ENCODE data around the gene RING1.
A peak's percentile ranks its signal among the peaks of the same experiment; 100 is the strongest.

Gene RING1

DNA sequence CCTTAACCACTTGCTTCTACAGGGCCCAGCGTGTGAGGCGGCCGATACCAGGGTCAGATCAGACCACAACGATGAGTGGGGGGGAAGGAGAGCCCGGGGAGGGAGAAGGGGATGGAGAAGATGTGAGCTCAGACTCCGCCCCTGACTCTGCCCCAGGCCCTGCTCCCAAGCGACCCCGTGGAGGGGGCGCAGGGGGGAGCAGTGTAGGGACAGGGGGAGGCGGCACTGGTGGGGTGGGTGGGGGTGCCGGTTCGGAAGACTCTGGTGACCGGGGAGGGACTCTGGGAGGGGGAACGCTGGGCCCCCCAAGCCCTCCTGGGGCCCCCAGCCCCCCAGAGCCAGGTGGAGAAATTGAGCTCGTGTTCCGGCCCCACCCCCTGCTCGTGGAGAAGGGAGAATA lies 2.8 kb downstream of the RING1 start:
- Histone ChIP-seq H3K9ac (no peak overlapping the region), H3K4me2 (ENCODE audit: low read length) (no peak overlapping the region), H3K27me3 (ENCODE audit: control insufficient read depth, insufficient read depth, low read length) (no peaks in the 10 kb centered on the region), H3K4me1 (peaks cover 10% of the 10 kb centered on the region), H3K36me3 (ENCODE audit: control insufficient read depth, insufficient read depth, low read length) (no peaks in the 10 kb centered on the region), H2AFZ (no peak overlapping the region), H3K4me3 (ENCODE audit: low read depth, low read length) (no peak overlapping the region), H3K27ac (no peak overlapping the region), H3K79me2 (no peaks in the 10 kb centered on the region), H3K9me3 (ENCODE audit: control insufficient read depth, low read length) (no peaks in the 10 kb centered on the region)
- TF ChIP-seq, protein P1, sequence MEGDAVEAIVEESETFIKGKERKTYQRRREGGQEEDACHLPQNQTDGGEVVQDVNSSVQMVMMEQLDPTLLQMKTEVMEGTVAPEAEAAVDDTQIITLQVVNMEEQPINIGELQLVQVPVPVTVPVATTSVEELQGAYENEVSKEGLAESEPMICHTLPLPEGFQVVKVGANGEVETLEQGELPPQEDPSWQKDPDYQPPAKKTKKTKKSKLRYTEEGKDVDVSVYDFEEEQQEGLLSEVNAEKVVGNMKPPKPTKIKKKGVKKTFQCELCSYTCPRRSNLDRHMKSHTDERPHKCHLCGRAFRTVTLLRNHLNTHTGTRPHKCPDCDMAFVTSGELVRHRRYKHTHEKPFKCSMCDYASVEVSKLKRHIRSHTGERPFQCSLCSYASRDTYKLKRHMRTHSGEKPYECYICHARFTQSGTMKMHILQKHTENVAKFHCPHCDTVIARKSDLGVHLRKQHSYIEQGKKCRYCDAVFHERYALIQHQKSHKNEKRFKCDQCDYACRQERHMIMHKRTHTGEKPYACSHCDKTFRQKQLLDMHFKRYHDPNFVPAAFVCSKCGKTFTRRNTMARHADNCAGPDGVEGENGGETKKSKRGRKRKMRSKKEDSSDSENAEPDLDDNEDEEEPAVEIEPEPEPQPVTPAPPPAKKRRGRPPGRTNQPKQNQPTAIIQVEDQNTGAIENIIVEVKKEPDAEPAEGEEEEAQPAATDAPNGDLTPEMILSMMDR (IDR thresholded peaks at IDR 0.05) = no peak

- Histone ChIP-seq H3K4me2 (ENCODE audit: low read length) (no peak overlapping the region), H3K36me3 (ENCODE audit: control insufficient read depth, insufficient read depth, low read length) (no peaks in the 10 kb centered on the region), H3K9ac (no peak overlapping the region), H3K9me3 (ENCODE audit: control insufficient read depth, low read length) (no peaks in the 10 kb centered on the region), H2AFZ (no peak overlapping the region), H3K27me3 (ENCODE audit: control insufficient read depth, insufficient read depth, low read length) (no peaks in the 10 kb centered on the region), H3K4me1 (peaks cover 9% of the 10 kb centered on the region), H3K27ac (no peak overlapping the region), H3K79me2 (no peaks in the 10 kb centered on the region), H3K4me3 (ENCODE audit: low read depth, low read length) (no peak overlapping the region)
- TF ChIP-seq, protein P1 (IDR thresholded peaks at IDR 0.05) = no peak
These were observed 3.5 kb downstream of the RING1 start for GRCh38 chr6:33211666-33212422.

DNA sequence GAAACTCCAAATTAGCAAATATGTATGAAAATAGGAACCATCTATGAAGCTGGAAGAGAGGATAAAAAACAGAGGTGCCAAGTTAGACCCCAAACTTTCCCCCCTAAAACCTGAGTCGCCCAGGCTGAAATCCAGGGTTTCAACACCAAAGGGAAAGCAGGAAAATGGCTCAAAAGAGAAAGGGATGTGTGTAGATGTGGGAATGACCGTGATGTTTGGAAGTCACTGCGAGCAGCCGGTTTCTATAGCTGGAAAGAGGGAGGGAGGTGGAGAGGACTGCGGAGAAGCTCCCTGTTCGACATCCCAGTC lies 4.5 kb downstream of the RING1 start:
- Histone ChIP-seq H3K4me2 (ENCODE audit: low read length) (peak overlapping the region; percentile 86), H3K9ac (no peak overlapping the region), H3K79me2 (no peaks in the 10 kb centered on the region), H3K9me3 (ENCODE audit: control insufficient read depth, low read length) (no peaks in the 10 kb centered on the region), H3K27me3 (ENCODE audit: control insufficient read depth, insufficient read depth, low read length) (no peaks in the 10 kb centered on the region), H3K36me3 (ENCODE audit: control insufficient read depth, insufficient read depth, low read length) (no peaks in the 10 kb centered on the region), H2AFZ (peak overlapping the region; percentile 71), H3K4me3 (ENCODE audit: low read depth, low read length) (peak overlapping the region; percentile 43), H3K27ac (peak overlapping the region; percentile 25), H3K4me1 (peaks cover 9% of the 10 kb centered on the region)
- TF ChIP-seq, protein P1 (IDR thresholded peaks at IDR 0.05) = no peak

DNA sequence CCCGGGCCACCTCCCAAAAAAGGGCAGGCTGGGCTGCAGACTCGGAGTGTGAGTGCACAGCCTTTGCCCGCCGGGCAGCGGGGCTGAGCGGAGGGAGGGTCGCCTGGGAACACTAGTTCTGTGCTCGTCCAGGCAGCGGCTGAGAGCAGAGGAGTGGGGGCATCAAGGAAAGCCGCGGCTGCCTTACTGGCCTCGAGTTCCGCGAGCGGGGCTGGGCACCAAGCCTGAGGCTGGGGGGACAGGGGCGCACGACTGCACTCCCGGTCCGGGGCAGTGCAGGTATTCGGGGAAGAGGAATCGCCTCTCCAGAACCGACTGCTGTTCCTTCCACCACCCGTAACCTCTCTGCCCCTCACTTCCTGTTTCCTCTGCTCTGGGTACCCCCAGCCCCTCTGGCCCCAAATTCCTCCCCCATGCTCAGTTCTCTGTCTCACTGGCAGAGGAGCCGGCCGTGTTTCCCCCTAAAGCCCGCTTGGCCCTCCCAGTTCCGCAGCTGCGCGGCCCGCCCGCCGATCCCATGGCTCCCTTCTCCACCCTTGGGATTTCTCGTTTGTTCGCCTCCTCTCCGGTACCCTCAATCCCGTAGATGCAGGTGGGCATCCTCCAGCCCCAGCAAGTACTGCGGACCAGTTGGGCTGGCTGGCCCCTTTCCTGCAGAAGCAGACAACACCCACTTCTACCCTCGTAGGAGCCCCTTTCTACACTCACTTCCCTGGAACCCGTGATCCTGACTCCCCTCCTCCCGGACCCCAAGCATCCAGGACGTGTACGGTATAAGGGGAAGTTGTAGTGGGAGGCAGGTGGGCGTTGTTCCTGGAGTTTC lies 5.1 kb downstream of the RING1 start:
- Histone ChIP-seq H3K4me3 (ENCODE audit: low read depth, low read length) (peak overlapping the region; percentile 43), H3K9ac (no peak overlapping the region), H3K27me3 (ENCODE audit: control insufficient read depth, insufficient read depth, low read length) (no peaks in the 10 kb centered on the region), H3K27ac (no peak overlapping the region), H3K79me2 (no peaks in the 10 kb centered on the region), H3K36me3 (ENCODE audit: control insufficient read depth, insufficient read depth, low read length) (no peaks in the 10 kb centered on the region), H3K4me2 (ENCODE audit: low read length) (peak overlapping the region; percentile 86), H2AFZ (peak overlapping the region; percentile 71), H3K9me3 (ENCODE audit: control insufficient read depth, low read length) (no peaks in the 10 kb centered on the region), H3K4me1 (peaks cover 9% of the 10 kb centered on the region)
- TF ChIP-seq, protein P1 (IDR thresholded peaks at IDR 0.05) = no peak
